OCI-LY7 (cell line): Measurements from ENCODE around the gene CSTF1. TPM values are rescaled to one million over a fixed set of nuclear protein-coding genes. Genes with fewer than 3 reads are reported as not detected.
A peak's percentile ranks its signal among the peaks of the same experiment; 100 is the strongest.

Source experiments
- BruUV-seq: library from RNA; stranded (reverse); fragments of 400-500 nt; replicated peaks from 2 replicates; lab custom pipeline; 2021; lab: Mats Ljungman, UMichigan
- CTCF ChIA-PET: fragments of 300-600 bp; sonication (Branson Sonifier 250); formaldehyde crosslinking; loops from one replicate; lab custom pipeline; 2022; ENCODE audit warnings: antibody characterized with exemption; ENCODE audit not compliant: unreplicated experiment; lab: Charles Lee
- POLR2A ChIA-PET: fragments of 300-600 bp; sonication (Branson Sonifier 250); formaldehyde crosslinking; loops from one replicate; lab custom pipeline; 2022; ENCODE audit warnings: antibody characterized with exemption; lab: Charles Lee
- DNase-seq: peaks from one replicate; pipeline ENCODE4 v3.0.0-alpha.2; 2015; ENCODE audit warnings: low spot score
- H2AFZ ChIP-seq: fragments of 200-600 bp; sonication (generic), shearing (Covaris generic); 2 replicates; pipeline ENCODE4 v1.6.1; 2014; ENCODE audit warnings: mild to moderate bottlenecking, antibody characterized with exemption, low read length, moderate library complexity
- H3K27ac ChIP-seq: fragments of 200-600 bp; sonication (generic); 2 replicates; pipeline ENCODE4 v1.5.1; 2014; ENCODE audit warnings: mixed run types, low read depth, mild to moderate bottlenecking, moderate library complexity, low read length, inconsistent platforms; ENCODE audit not compliant: poor library complexity, severe bottlenecking
- H3K36me3 ChIP-seq: fragments of 200-600 bp; sonication (generic); 2 replicates; pipeline ENCODE4 v1.6.1; 2014; ENCODE audit warnings: mild to moderate bottlenecking, antibody characterized with exemption, low read length, moderate library complexity, mixed read lengths; ENCODE audit not compliant: insufficient read depth
- H3K4me1 ChIP-seq: fragments of 200-600 bp; sonication (generic); 2 replicates; pipeline ENCODE4 v1.5.1; 2014; ENCODE audit warnings: mild to moderate bottlenecking, low read length; ENCODE audit not compliant: insufficient read depth, poor library complexity, severe bottlenecking
- H3K4me2 ChIP-seq: fragments of 200-600 bp; sonication (generic); 2 replicates; pipeline ENCODE4 v1.6.1; 2014; ENCODE audit warnings: mild to moderate bottlenecking, low read length
- H3K4me3 ChIP-seq: fragments of 200-600 bp; sonication (generic); 2 replicates; pipeline ENCODE4 v1.5.1; 2014; ENCODE audit warnings: mild to moderate bottlenecking, low read depth, low read length; ENCODE audit not compliant: poor library complexity, severe bottlenecking
- H3K79me2 ChIP-seq: fragments of 200-600 bp; sonication (generic); 2 replicates; pipeline ENCODE4 v1.6.1; 2016; ENCODE audit warnings: low read depth, mild to moderate bottlenecking, low read length, moderate library complexity, mixed read lengths; ENCODE audit not compliant: insufficient read depth
- H3K9me2 ChIP-seq: fragments of 200-600 bp; sonication (generic); 2 replicates; pipeline ENCODE4 v1.6.1; 2016; ENCODE audit warnings: mild to moderate bottlenecking, low read length, mixed read lengths; ENCODE audit not compliant: insufficient read depth
- H3K9me3 ChIP-seq: fragments of 200-600 bp; sonication (generic); 2 replicates; pipeline ENCODE4 v1.6.1; 2014; ENCODE audit warnings: mild to moderate bottlenecking, mixed run types, low read length, mixed read lengths
- H4K20me1 ChIP-seq: fragments of 200-600 bp; sonication (generic); 2 replicates; pipeline ENCODE4 v1.6.1; 2014; ENCODE audit warnings: mild to moderate bottlenecking, antibody characterized with exemption, low read length, moderate library complexity, mixed read lengths; ENCODE audit not compliant: insufficient read depth
- CTCF ChIP-seq: fragments of 200-600 bp; sonication (generic); conservative IDR thresholded peaks from 2 replicates; pipeline ENCODE4 v1.5.1; 2014; ENCODE audit warnings: mild to moderate bottlenecking, antibody characterized with exemption, low read length, moderate library complexity, mixed read lengths
- EZH2phosphoT487 ChIP-seq: fragments of 200-600 bp; sonication (generic); IDR thresholded peaks from 2 replicates; pipeline ENCODE4 v1.6.1; 2018; ENCODE audit warnings: low read depth, borderline replicate concordance, mild to moderate bottlenecking, mixed run types, antibody characterized with exemption, low read length, moderate library complexity, mixed read lengths
- intact Hi-C: fragments of 100-400 bp; cut with micrococcal nuclease; formaldehyde crosslinking; loops from one replicate; pipeline ENCODE4 v1.10.0; 2022; ENCODE audit not compliant: unreplicated experiment
- total RNA-seq, 2 experiments: library from RNA; depleted of rRNA in 1 of 2; stranded (reverse); fragments of >200 nt in 1 of 2; shearing (Covaris generic) in 1 of 2; gene quantifications; 2 replicates each; pipeline ENCODE4 v1.2.3, GENCODE V29; 2014 to 2022

Gene CSTF1
- total RNA-seq, 2 experiments from 2014 or later, result 52.1 to 56.0 TPM

- no peak for DNase-seq
- Histone ChIP-seq H3K4me2 (no peak overlapping the region), H3K36me3 (no peaks in the 10 kb centered on the region), H3K4me3 (no peak overlapping the region), H4K20me1 (no peaks in the 10 kb centered on the region), H3K9me3 (no peaks in the 10 kb centered on the region), H2AFZ (no peak overlapping the region), H3K9me2 (no peaks in the 10 kb centered on the region), H3K27ac (no peak overlapping the region), H3K4me1 (peaks cover 10% of the 10 kb centered on the region), H3K79me2 (no peaks in the 10 kb centered on the region)
- intact Hi-C loops, result no loop called here
- BruUV-seq, result no TSS peak
- POLR2A ChIA-PET, result no interaction called here
- TF ChIP-seq EZH2phosphoT487 (no peak), CTCF (no peak)
- CTCF ChIA-PET, result no interaction called here
Observed at GRCh38 chr20:56449459-56449858, 57.0 kb downstream of the CSTF1 start.

GRCh38 chr20:56451056-56451765 is 58.8 kb downstream of the CSTF1 start:
- H3K9me3 ChIP-seq, result no peaks in the 10 kb centered on the region
- ChIA-PET POLR2A (no interaction called here), CTCF (no interaction called here)
- DNase-seq, result no peak
- intact Hi-C loops, result no loop called here
- no TSS peak for BruUV-seq
- H3K4me1 ChIP-seq, result peaks cover 10% of the 10 kb centered on the region
- H3K4me2 ChIP-seq, result no peak overlapping the region
- no peaks in the 10 kb centered on the region for H4K20me1 ChIP-seq
- no peaks in the 10 kb centered on the region for H3K36me3 ChIP-seq
- no peaks in the 10 kb centered on the region for H3K9me2 ChIP-seq
- no peaks in the 10 kb centered on the region for H3K79me2 ChIP-seq
- no peak overlapping the region for H2AFZ ChIP-seq
- TF ChIP-seq CTCF (no peak), EZH2phosphoT487 (no peak)
- H3K27ac ChIP-seq, result no peak overlapping the region
- H3K4me3 ChIP-seq, result no peak overlapping the region

- Histone ChIP-seq H3K4me2 (peak overlapping the region; percentile 46), H3K4me1 (peaks cover 10% of the 10 kb centered on the region), H3K27ac (no peak overlapping the region), H4K20me1 (no peaks in the 10 kb centered on the region), H3K9me3 (no peaks in the 10 kb centered on the region), H3K9me2 (no peaks in the 10 kb centered on the region), H3K79me2 (no peaks in the 10 kb centered on the region), H3K4me3 (no peak overlapping the region), H3K36me3 (no peaks in the 10 kb centered on the region), H2AFZ (peak overlapping the region; percentile 23; the same call in 1 of the 2 replicates)
- no TSS peak for BruUV-seq
- TF ChIP-seq EZH2phosphoT487 (no peak), CTCF (no peak)
- DNase-seq, result peak; percentile 23
- intact Hi-C loops, result no loop called here
- ChIA-PET CTCF (no interaction called here), POLR2A (no interaction called here)
Observed at GRCh38 chr20:56453352-56453751, 60.9 kb downstream of the CSTF1 start.
